K562 (cell line): ENCODE results near the gene IQCK. TPM values are rescaled to one million over a fixed set of nuclear protein-coding genes. Genes with fewer than 3 reads are reported as not detected.

Experiments used
- ATAC-seq: fragments of 200-7000 bp; cut with Tn5 transposase; 3 replicates; pipeline ENCODE4 v1.9.1; 2020; ENCODE audit warnings: moderate library complexity
- BruUV-seq: library from RNA; stranded (reverse); fragments of 400-500 nt; replicated peaks from 2 replicates; lab custom pipeline; 2021; lab: Mats Ljungman, UMichigan
- CTCF ChIA-PET: fragments of 300-600 bp; formaldehyde crosslinking; extraction: SDS; loops from one replicate; lab custom pipeline; 2021; ENCODE audit warnings: low intra/inter-chr PET ratio; lab: Yijun Ruan, JAX
- POLR2A ChIA-PET: fragments of 300-600, 350-650 bp; sonication (Branson Sonifier 250); formaldehyde crosslinking; extraction: SDS; loops from one replicate; lab custom pipeline; 2021; ENCODE audit warnings: antibody characterized with exemption, inconsistent platforms; lab: Yijun Ruan, JAX
- DNase-seq, 4 experiments: peaks; one replicate each; pipeline versions ENCODE4 v3.0.0 to v3.0.0-alpha.2; 2011 to 2018; ENCODE audit warnings: low spot score in 3 of 4, mixed read lengths in 3 of 4; ENCODE audit errors: extremely low read depth in 1 of 4
- FAIRE-seq: peaks from 2 replicates; lab custom pipeline; 2011; peaks lifted over from hg19 to GRCh38; lab: Jason Lieb, UNC
- H2AFZ ChIP-seq: 2 replicates; pipeline ENCODE4 v1.6.0; 2011; ENCODE audit warnings: low read depth, low read length, control low read depth, inconsistent platforms
- H3K27ac ChIP-seq: fragments of 200-600 bp; 3 replicates; pipeline ENCODE4 v1.8.0; 2011; ENCODE audit warnings: low read depth, mild to moderate bottlenecking, control low read depth, inconsistent platforms, low read length, moderate library complexity, mixed read lengths; ENCODE audit errors: extremely low read depth
- H3K27me3 ChIP-seq, 2 experiments: fragments of 300-600 bp in 1 of 2; 2 replicates in 1 of 2; 3 replicates in 1 of 2; pipeline versions ENCODE4 v1.6.0 to v1.8.0; 2011; ENCODE audit warnings: inconsistent platforms in 2 of 2, low read length in 2 of 2, mild to moderate bottlenecking in 1 of 2, mixed read lengths in 1 of 2, moderate library complexity in 1 of 2; ENCODE audit not compliant: control insufficient read depth in 2 of 2, insufficient read depth in 2 of 2
- H3K36me3 ChIP-seq: fragments of 300-600 bp; 3 replicates; pipeline ENCODE4 v1.8.0; 2011; ENCODE audit warnings: mild to moderate bottlenecking, low read length, inconsistent platforms; ENCODE audit not compliant: control insufficient read depth, insufficient read depth
- H3K4me1 ChIP-seq, 2 experiments: fragments of 200-600 bp in 1 of 2; replicated peaks in 1 of 2; 2 replicates in 1 of 2; 3 replicates in 1 of 2; pipeline versions ENCODE4 v1.5.1 to v1.8.0; 2011; ENCODE audit warnings: inconsistent platforms in 2 of 2, low read length in 2 of 2, mild to moderate bottlenecking in 1 of 2, mixed read lengths in 1 of 2, moderate library complexity in 1 of 2; ENCODE audit not compliant: control insufficient read depth in 2 of 2, insufficient read depth in 2 of 2
- H3K4me2 ChIP-seq: 2 replicates; pipeline ENCODE4 v1.6.1; 2011; ENCODE audit warnings: low read length, control low read depth, inconsistent platforms, mixed read lengths; ENCODE audit not compliant: insufficient read depth
- H3K4me3 ChIP-seq: fragments of 200-600 bp; sonication (generic), shearing (Covaris generic); 2 replicates; pipeline ENCODE4 v1.5.1; 2016; ENCODE audit warnings: control low read depth, inconsistent platforms
- H3K79me2 ChIP-seq: fragments of 200-600 bp; 3 replicates; pipeline ENCODE4 v1.8.0; 2011; ENCODE audit warnings: low read length, inconsistent platforms; ENCODE audit not compliant: control insufficient read depth, insufficient read depth
- H3K9ac ChIP-seq, 2 experiments: 2 replicates each; pipeline versions ENCODE4 v1.6.0 to v1.6.1; 2011; ENCODE audit warnings: low read depth in 2 of 2, low read length in 2 of 2, control low read depth in 1 of 2, inconsistent platforms in 1 of 2, mild to moderate bottlenecking in 1 of 2, mixed read lengths in 1 of 2; ENCODE audit not compliant: insufficient read depth in 1 of 2
- H3K9me1 ChIP-seq: one replicate; pipeline ENCODE4 v1.6.0; 2011; ENCODE audit warnings: inconsistent platforms, mild to moderate bottlenecking, low read length, moderate library complexity; ENCODE audit not compliant: control insufficient read depth, insufficient read depth
- H3K9me3 ChIP-seq: replicated peaks from 2 replicates; pipeline ENCODE4 v1.5.1; 2011; ENCODE audit warnings: low read depth, low read length, inconsistent platforms; ENCODE audit not compliant: control insufficient read depth, insufficient read depth
- H4K20me1 ChIP-seq: replicated peaks from 2 replicates; pipeline ENCODE4 v1.6.1; 2011; ENCODE audit warnings: low read length, inconsistent platforms, mixed read lengths; ENCODE audit not compliant: control insufficient read depth, insufficient read depth
- CCNT2 ChIP-seq: IDR thresholded peaks from 2 replicates; pipeline ENCODE4 v1.6.1; 2011; ENCODE audit warnings: borderline replicate concordance, low read depth, mild to moderate bottlenecking, moderate library complexity, mixed read lengths, low read length; ENCODE audit not compliant: insufficient read length; ENCODE audit errors: extremely low read depth
- GATA2 ChIP-seq: sonication (generic); formaldehyde crosslinking; IDR thresholded peaks from 2 replicates; pipeline ENCODE4 v1.4.0; 2020; ENCODE audit warnings: mild to moderate bottlenecking, missing genetic modification reagents
- HNRNPUL1 ChIP-seq: fragments of 200-400 bp; formaldehyde crosslinking; IDR thresholded peaks from 2 replicates; pipeline ENCODE4 v1.6.1; 2017; ENCODE audit warnings: low read length
- KDM4B ChIP-seq, 2 experiments: fragments of 450-650 bp in 1 of 2; sonication (generic) in 1 of 2; IDR thresholded peaks; 2 replicates each; pipeline ENCODE4 v1.6.1; 2016 to 2017; ENCODE audit warnings: borderline replicate concordance in 2 of 2, antibody characterized with exemption in 1 of 2, low read depth in 1 of 2, mild to moderate bottlenecking in 1 of 2
- NCOR1 ChIP-seq: fragments of 450-650 bp; IDR thresholded peaks from 2 replicates; pipeline ENCODE4 v1.6.1; 2016; ENCODE audit warnings: mild to moderate bottlenecking, moderate library complexity
- POLR2A ChIP-seq: fragments of 450-650 bp; conservative IDR thresholded peaks from 2 replicates; pipeline ENCODE4 v1.6.1; 2016
- ZNF282 ChIP-seq: sonication (generic); formaldehyde crosslinking; IDR thresholded peaks from 2 replicates; pipeline ENCODE4 v1.8.1; 2023; ENCODE audit warnings: missing genetic modification reagents
- ZNF589 ChIP-seq: fragments of 200-800 bp; sonication (Bioruptor generic); IDR thresholded peaks from 2 replicates; pipeline ENCODE4 v1.6.1; 2016; ENCODE audit warnings: low read depth, missing genetic modification characterization, missing compliant biosample characterization
- WGBS: fragments of 100-300 bp; shearing (Covaris generic); methylation state at CpG from one replicate; pipeline ENCODE4 v1.1.6; 2016; ENCODE audit warnings: low coverage, mixed read lengths; ENCODE audit not compliant: insufficient coverage; ENCODE audit errors: missing lambda C conversion rate; 5-methylcytosine and 5-hydroxymethylcytosine counted together
- in situ Hi-C: fragments of 300-500 bp; cut with MboI; formaldehyde crosslinking; loops from 4 replicates; pipeline ENCODE4 v1.15.0; 2018; ENCODE audit warnings: inconsistent platforms, mixed read lengths
- intact Hi-C: fragments of 100-400 bp; cut with micrococcal nuclease; formaldehyde crosslinking; loops from 2 replicates; pipeline ENCODE4 v1.14.2; 2022
- polyA plus RNA-seq, 8 experiments: library from polyadenylated mRNA; depleted of rRNA in 4 of 8; stranded (reverse) in 5 of 8; unstranded in 3 of 8; fragments of >200 nt; fragmentation: Nextera tagmentation in 2 of 8; fragmentation: Illumina TruSeq in 1 of 8; extraction: Ambion mirVana in 2 of 8; extraction: Trizol in 1 of 8; gene quantifications; 2 replicates each; pipeline versions ENCODE4 v1.2.1 to v1.2.3, GENCODE V29; 2011 to 2014; ENCODE audit warnings: inconsistent platforms in 1 of 8, missing spikeins in 1 of 8
- total RNA-seq, 7 experiments: library from RNA; depleted of rRNA in 6 of 7; stranded (reverse); fragments of >200 nt in 6 of 7; fragmentation: Illumina TruSeq in 2 of 7; extraction: Trizol in 2 of 7; gene quantifications; 2 replicates each; pipeline versions ENCODE4 v1.2.1 to v1.2.3, GENCODE V29; 2011 to 2021; ENCODE audit warnings: low replicate concordance in 1 of 7

IQCK gene
- total and polyA plus RNA-seq, 9 of the 15 experiments (the other 6 are each of a cell fraction or from before 2014, with no cell fraction given): 5.2 to 12.2 (median 7.3) TPM

- intact Hi-C loops: no loop called here
- ChIA-PET POLR2A (no interaction called here), CTCF (no interaction called here)
- BruUV-seq: no TSS peak
- no peaks in the 10 kb centered on the region for H3K27me3 ChIP-seq
- no peaks in the 10 kb centered on the region for H3K9me3 ChIP-seq
- TF ChIP-seq KDM4B (IDR thresholded peaks at IDR 0.05; ENCODE audit: borderline replicate concordance in 2 of 2, low read depth in 1 of 2) (no peak), GATA2 (CRISPR knock-in tag) (no peak), ZNF589 (CRISPR knock-in tag) (no peak), NCOR1 (no peak), CCNT2 (no peak), HNRNPUL1 (no peak), ZNF282 (CRISPR knock-in tag) (no peak), POLR2A (no peak)
- H4K20me1 ChIP-seq: no peaks in the 10 kb centered on the region
- H3K9me1 ChIP-seq: no peaks in the 10 kb centered on the region
- 49% methylated on average over 12 of the region's 12 CpGs for WGBS
- ATAC-seq (no peak), DNase-seq (no peak), FAIRE-seq (no peak)
- no peaks in the 10 kb centered on the region for H3K79me2 ChIP-seq
- H3K9ac ChIP-seq: no peak overlapping the region
- H3K36me3 ChIP-seq: no peaks in the 10 kb centered on the region
- no peak overlapping the region for H3K4me2 ChIP-seq
- H3K4me1 ChIP-seq: no peaks in the 10 kb centered on the region; a peak in 2 of 5 replicates
- H2AFZ ChIP-seq: no peak overlapping the region
- no peak overlapping the region for H3K27ac ChIP-seq
- in situ Hi-C loops: no loop called here
- H3K4me3 ChIP-seq: no peak overlapping the region
Observed at GRCh38 chr16:19753815-19754643, 36.0 kb downstream of the IQCK start.
